ENCODE measurements around the gene ERBB4. TPM values are rescaled to one million over a fixed set of nuclear protein-coding genes. Genes with fewer than 3 reads are reported as not detected.

ERBB4 gene
- 1.8 TPM for total RNA-seq (ENCODE audit: unreplicated experiment)
- long read RNA-seq: 0 reads

- H3K36me3 Mint-ChIP-seq (ENCODE audit: unreplicated experiment): no peaks in the 10 kb centered on the region
- H3K4me1 Mint-ChIP-seq (ENCODE audit: low read depth, unreplicated experiment): peaks cover 9% of the 10 kb centered on the region
- H3K27me3 Mint-ChIP-seq (ENCODE audit: unreplicated experiment): peaks cover 11% of the 10 kb centered on the region
- TF ChIP-seq CTCF (IDR thresholded peaks at IDR 0.05; ENCODE audit: partially characterized antibody, unreplicated experiment): no peak
- H3K9me3 Mint-ChIP-seq (ENCODE audit: unreplicated experiment): peaks cover 8% of the 10 kb centered on the region
- H3K4me3 Mint-ChIP-seq (ENCODE audit: unreplicated experiment): peak within 1 kb of the TSS; percentile 90
- H3K27ac Mint-ChIP-seq (ENCODE audit: unreplicated experiment): no peak within 1 kb of the TSS
- DNase-seq: peak; percentile 16
Observed at GRCh38 chr2:212538305-212539071, at the start of gene ERBB4. Gene ERBB4, minus strand, starts transcription at chr2:212538802. Its CDS starts 272 bp downstream, at chr2:212538530.

DNA sequence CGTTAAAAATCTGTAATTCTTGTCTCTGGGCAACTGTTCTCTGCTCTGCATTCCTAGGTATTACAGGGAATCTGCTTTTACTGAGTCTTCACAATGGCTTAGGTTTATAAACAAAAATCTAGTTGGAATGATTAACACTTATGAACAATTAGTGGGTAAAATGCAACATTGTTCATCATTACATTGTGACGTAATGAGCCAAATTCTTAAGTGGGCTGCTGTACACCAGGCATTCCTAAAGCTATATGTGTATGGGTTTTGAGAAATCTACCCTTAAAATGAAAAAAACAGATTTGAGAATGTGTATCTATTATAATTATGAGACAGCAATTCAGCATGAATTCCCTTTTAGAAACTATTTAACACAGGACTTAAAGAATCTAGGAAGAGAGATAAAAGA is 41.5 kb upstream of the ERBB4 start:
- DNase-seq: no peak
- Mint-ChIP-seq H3K4me1 (ENCODE audit: low read depth, unreplicated experiment) (no peaks in the 10 kb centered on the region), H3K27me3 (ENCODE audit: unreplicated experiment) (peaks cover 1% of the 10 kb centered on the region), H3K4me3 (ENCODE audit: unreplicated experiment) (no peak overlapping the region), H3K9me3 (ENCODE audit: unreplicated experiment) (no peaks in the 10 kb centered on the region), H3K36me3 (ENCODE audit: unreplicated experiment) (peaks cover 4% of the 10 kb centered on the region), H3K27ac (ENCODE audit: unreplicated experiment) (no peak overlapping the region)
- no peak for TF ChIP-seq CTCF (IDR thresholded peaks at IDR 0.05; ENCODE audit: partially characterized antibody, unreplicated experiment)

DNA sequence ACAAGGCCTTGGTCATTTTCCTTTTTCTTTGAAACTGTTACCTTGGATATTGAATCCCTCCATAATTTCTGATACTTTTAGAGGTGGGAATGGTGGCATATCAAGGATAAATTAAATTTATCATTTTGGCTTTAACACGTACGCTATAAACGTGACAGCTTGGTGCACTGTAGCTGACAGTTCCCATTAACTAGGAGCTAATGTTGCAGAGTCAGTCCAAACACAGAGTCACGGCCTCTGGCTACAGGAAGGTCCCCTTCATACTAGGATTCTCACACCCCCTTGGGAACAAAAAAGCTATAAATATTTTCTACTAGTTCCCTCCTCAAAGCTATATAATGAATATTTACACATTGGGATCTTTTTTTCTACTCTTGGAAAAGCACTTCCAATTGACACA is 17.7 kb upstream of the ERBB4 start:
- Mint-ChIP-seq H3K27me3 (ENCODE audit: unreplicated experiment) (no peaks in the 10 kb centered on the region), H3K4me1 (ENCODE audit: low read depth, unreplicated experiment) (peaks cover 3% of the 10 kb centered on the region), H3K27ac (ENCODE audit: unreplicated experiment) (peak overlapping the region; percentile 17), H3K4me3 (ENCODE audit: unreplicated experiment) (no peak overlapping the region), H3K36me3 (ENCODE audit: unreplicated experiment) (no peaks in the 10 kb centered on the region), H3K9me3 (ENCODE audit: unreplicated experiment) (no peaks in the 10 kb centered on the region)
- no peak for TF ChIP-seq CTCF (IDR thresholded peaks at IDR 0.05; ENCODE audit: partially characterized antibody, unreplicated experiment)
- no peak for DNase-seq

DNA sequence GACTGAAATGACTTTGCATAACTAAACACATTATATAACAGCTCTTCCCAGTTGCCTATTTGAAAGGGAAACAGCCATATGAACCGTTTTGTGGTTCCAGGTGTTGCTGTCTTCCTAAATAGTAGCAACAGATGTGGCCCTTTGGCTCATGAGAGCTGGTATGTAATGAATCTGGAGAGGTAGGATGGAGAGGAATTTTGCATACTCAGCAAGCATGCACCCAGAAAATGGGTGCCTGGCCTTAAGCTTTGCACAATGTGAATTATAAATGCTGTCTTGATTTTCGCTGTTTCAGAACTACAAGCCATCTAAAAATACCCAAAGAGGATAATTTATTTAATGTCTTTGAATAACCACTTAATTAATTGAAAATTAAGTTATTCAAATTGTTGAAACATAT is 15.6 kb upstream of the ERBB4 start:
- no peak for TF ChIP-seq CTCF (IDR thresholded peaks at IDR 0.05; ENCODE audit: partially characterized antibody, unreplicated experiment)
- Mint-ChIP-seq H3K27me3 (ENCODE audit: unreplicated experiment) (no peaks in the 10 kb centered on the region), H3K27ac (ENCODE audit: unreplicated experiment) (no peak overlapping the region), H3K9me3 (ENCODE audit: unreplicated experiment) (no peaks in the 10 kb centered on the region), H3K4me3 (ENCODE audit: unreplicated experiment) (no peak overlapping the region), H3K4me1 (ENCODE audit: low read depth, unreplicated experiment) (peaks cover 3% of the 10 kb centered on the region), H3K36me3 (ENCODE audit: unreplicated experiment) (no peaks in the 10 kb centered on the region)
- DNase-seq: no peak

DNA sequence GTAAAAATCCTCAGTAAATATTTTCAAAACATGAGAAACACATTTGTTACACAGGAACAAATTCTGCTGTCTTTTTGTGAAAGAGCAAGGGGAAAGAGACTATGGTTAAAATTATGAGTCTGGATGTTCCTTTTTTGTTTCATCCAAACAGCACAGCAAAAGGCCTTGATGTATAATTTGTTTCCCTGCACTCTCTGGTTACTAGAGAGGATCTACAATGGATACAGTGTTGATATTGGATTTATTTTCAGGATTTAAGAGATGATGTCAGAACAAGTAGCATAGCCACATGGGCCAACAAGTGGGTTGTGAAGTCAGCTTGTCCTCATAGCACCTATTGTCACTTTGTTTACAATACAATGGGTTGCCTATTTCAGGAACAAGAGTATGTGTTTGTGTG is 11.3 kb upstream of the ERBB4 start:
- no peaks in the 10 kb centered on the region for H3K27me3 Mint-ChIP-seq (ENCODE audit: unreplicated experiment)
- H3K27ac Mint-ChIP-seq (ENCODE audit: unreplicated experiment): no peak overlapping the region
- no peak overlapping the region for H3K4me3 Mint-ChIP-seq (ENCODE audit: unreplicated experiment)
- H3K36me3 Mint-ChIP-seq (ENCODE audit: unreplicated experiment): no peaks in the 10 kb centered on the region
- H3K4me1 Mint-ChIP-seq (ENCODE audit: low read depth, unreplicated experiment): no peaks in the 10 kb centered on the region
- H3K9me3 Mint-ChIP-seq (ENCODE audit: unreplicated experiment): no peaks in the 10 kb centered on the region
- no peak for DNase-seq
- no peak for TF ChIP-seq CTCF (IDR thresholded peaks at IDR 0.05; ENCODE audit: partially characterized antibody, unreplicated experiment)
